Measurements from ENCODE around the gene UBALD1. TPM values are rescaled to one million over a fixed set of nuclear protein-coding genes. Genes with fewer than 3 reads are reported as not detected.

The UBALD1 gene
- total RNA-seq, 1 experiment from 2014 or later, result 58.4 TPM

DNA sequence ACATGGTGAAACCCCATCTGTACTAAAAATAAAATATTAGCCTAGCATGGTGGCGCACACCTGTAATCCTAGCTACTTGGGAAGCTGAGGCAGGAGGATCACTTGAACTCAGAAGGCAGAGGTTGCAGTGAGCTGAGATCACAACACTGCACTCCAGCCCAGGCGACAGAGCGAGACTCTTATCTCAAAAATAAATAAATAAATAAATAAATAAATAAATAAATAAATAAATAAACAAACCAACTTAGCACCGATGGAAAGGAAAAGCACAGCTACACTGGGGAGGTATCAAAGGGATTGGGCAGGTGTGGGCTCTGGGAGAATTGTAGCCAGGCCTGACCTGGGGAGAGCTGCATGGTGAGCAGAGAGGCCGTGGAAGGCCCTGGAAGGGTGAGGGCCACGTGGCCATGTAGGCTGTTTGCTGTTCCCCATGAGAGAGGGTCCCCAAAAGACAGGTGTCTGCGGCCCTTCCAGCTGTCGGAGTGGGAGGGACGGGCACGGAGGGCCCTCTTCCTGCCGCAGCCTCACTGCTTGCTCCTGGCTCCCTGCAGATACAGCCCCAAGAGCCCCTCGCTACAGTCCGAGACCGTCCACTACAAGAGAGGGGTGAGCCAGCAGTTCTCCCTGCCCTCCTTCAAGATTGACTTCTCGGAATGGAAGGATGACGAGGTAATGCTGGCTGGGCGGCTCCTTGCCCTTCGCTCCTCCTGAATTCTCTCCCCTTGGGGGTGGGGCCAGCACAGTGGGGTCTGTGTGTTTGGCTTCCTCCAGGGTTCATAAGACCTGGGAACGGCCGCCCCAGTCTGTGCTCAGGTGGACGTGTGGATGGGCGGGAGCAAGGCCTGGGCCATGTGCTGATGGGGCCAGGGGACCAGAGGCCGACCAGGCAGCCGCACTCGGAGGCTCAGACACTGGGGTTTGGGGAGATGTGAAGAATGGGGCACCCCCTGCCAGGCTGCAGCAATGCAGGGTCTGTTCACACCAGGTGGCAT is 42.3 kb upstream of the UBALD1 start:
- intact Hi-C loops (cut with micrococcal nuclease; ENCODE audit: unreplicated experiment), result no loop called here
- no peaks in the 10 kb centered on the region for H3K36me3 ChIP-seq (ENCODE audit: low read depth)
- no peaks in the 10 kb centered on the region for H3K9me2 ChIP-seq (ENCODE audit: insufficient read depth)
- DNase-seq, result no peak
- H3K27me3 ChIP-seq (ENCODE audit: insufficient read depth, low read depth), result no peaks in the 10 kb centered on the region
- H3K27ac ChIP-seq, result no peak overlapping the region
- H3K4me1 ChIP-seq (replicated peaks; ENCODE audit: insufficient read depth), result no peaks in the 10 kb centered on the region
- POLR2A ChIA-PET (ENCODE audit: unreplicated experiment), result no interaction called here
- H4K20me1 ChIP-seq (ENCODE audit: insufficient read depth), result no peaks in the 10 kb centered on the region
- CTCF ChIA-PET, result no interaction called here
- H3K4me3 ChIP-seq, result no peak overlapping the region
- no peak overlapping the region for H2AFZ ChIP-seq
- no TSS peak for BruUV-seq (replicated peaks)
- H3K79me2 ChIP-seq (ENCODE audit: low read depth), result no peaks in the 10 kb centered on the region
- H3F3A ChIP-seq (ENCODE audit: insufficient read depth, low read depth), result no peaks in the 10 kb centered on the region
- TF ChIP-seq, protein P1, sequence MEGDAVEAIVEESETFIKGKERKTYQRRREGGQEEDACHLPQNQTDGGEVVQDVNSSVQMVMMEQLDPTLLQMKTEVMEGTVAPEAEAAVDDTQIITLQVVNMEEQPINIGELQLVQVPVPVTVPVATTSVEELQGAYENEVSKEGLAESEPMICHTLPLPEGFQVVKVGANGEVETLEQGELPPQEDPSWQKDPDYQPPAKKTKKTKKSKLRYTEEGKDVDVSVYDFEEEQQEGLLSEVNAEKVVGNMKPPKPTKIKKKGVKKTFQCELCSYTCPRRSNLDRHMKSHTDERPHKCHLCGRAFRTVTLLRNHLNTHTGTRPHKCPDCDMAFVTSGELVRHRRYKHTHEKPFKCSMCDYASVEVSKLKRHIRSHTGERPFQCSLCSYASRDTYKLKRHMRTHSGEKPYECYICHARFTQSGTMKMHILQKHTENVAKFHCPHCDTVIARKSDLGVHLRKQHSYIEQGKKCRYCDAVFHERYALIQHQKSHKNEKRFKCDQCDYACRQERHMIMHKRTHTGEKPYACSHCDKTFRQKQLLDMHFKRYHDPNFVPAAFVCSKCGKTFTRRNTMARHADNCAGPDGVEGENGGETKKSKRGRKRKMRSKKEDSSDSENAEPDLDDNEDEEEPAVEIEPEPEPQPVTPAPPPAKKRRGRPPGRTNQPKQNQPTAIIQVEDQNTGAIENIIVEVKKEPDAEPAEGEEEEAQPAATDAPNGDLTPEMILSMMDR (conservative IDR thresholded peaks at IDR 0.05), result no peak
- TF ChIP-seq EZH2 (IDR thresholded peaks at IDR 0.05; ENCODE audit: low read depth), result no peak
- H3K4me2 ChIP-seq, result no peak overlapping the region
- H3K9me3 ChIP-seq (ENCODE audit: insufficient read depth, low read depth), result no peaks in the 10 kb centered on the region

DNA sequence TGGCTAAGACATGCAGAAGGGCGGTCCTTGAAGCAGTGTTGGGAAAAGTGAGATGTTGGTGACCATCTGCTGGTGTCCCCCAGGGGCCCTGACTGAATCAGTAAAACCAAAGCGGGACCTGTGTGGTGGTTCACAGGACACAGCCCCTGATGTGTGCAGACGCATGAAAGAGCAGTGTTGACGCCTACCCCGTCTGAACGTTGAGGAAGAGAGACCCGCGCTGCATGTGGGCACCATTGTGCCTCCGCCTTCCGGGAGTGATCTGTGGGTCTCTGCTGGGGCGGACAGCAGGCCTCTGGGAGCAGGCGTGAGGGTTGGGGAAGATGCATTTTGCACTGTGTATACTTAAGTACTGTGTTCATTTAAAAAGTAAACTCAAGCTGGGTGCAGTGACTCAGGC is 41.5 kb upstream of the UBALD1 start:
- Histone ChIP-seq H3K36me3 (ENCODE audit: low read depth) (no peaks in the 10 kb centered on the region), H2AFZ (no peak overlapping the region), H3K27me3 (ENCODE audit: insufficient read depth, low read depth) (no peaks in the 10 kb centered on the region), H3K4me3 (no peak overlapping the region), H4K20me1 (ENCODE audit: insufficient read depth) (no peaks in the 10 kb centered on the region), H3K27ac (no peak overlapping the region), H3F3A (ENCODE audit: insufficient read depth, low read depth) (no peaks in the 10 kb centered on the region), H3K9me3 (ENCODE audit: insufficient read depth, low read depth) (no peaks in the 10 kb centered on the region), H3K79me2 (ENCODE audit: low read depth) (no peaks in the 10 kb centered on the region), H3K4me1 (replicated peaks; ENCODE audit: insufficient read depth) (no peaks in the 10 kb centered on the region), H3K9me2 (ENCODE audit: insufficient read depth) (no peaks in the 10 kb centered on the region), H3K4me2 (no peak overlapping the region)
- intact Hi-C loops (cut with micrococcal nuclease; ENCODE audit: unreplicated experiment), result no loop called here
- TF ChIP-seq, protein P1 (conservative IDR thresholded peaks at IDR 0.05), result no peak
- TF ChIP-seq EZH2 (IDR thresholded peaks at IDR 0.05; ENCODE audit: low read depth), result no peak
- BruUV-seq (replicated peaks), result no TSS peak
- ChIA-PET POLR2A (ENCODE audit: unreplicated experiment) (no interaction called here), CTCF (no interaction called here)
- no peak for DNase-seq

DNA sequence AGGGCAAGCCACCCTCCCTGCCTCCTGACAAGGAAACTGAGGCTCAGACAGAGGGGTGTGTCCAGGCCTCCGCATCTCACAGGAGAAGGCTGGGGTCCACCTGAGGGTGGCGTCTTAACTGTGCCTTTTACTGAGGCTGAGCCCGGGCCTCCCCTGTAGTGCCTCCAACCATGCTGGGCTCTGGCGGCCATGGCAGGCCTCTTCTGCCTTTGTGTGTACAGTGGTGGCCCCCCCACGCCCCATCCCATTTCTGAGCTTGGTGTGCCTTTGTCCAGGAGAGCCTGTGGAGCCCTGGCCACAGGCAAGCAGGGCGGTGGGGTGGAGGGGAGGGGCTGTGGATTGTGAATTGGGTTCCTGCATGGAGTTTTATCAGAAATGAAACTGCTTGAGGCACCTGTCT is 41.1 kb upstream of the UBALD1 start:
- no peak overlapping the region for H3K4me3 ChIP-seq
- CTCF ChIA-PET, result no interaction called here
- no TSS peak for BruUV-seq (replicated peaks)
- POLR2A ChIA-PET (ENCODE audit: unreplicated experiment), result no interaction called here
- H3K79me2 ChIP-seq (ENCODE audit: low read depth), result no peaks in the 10 kb centered on the region
- no peak for DNase-seq
- H3K36me3 ChIP-seq (ENCODE audit: low read depth), result no peaks in the 10 kb centered on the region
- intact Hi-C loops (cut with micrococcal nuclease; ENCODE audit: unreplicated experiment), result no loop called here
- H3K27me3 ChIP-seq (ENCODE audit: insufficient read depth, low read depth), result no peaks in the 10 kb centered on the region
- no peaks in the 10 kb centered on the region for H4K20me1 ChIP-seq (ENCODE audit: insufficient read depth)
- TF ChIP-seq EZH2 (IDR thresholded peaks at IDR 0.05; ENCODE audit: low read depth), result no peak
- TF ChIP-seq, protein P1 (conservative IDR thresholded peaks at IDR 0.05), result no peak
- no peak overlapping the region for H3K4me2 ChIP-seq
- no peaks in the 10 kb centered on the region for H3K4me1 ChIP-seq (replicated peaks; ENCODE audit: insufficient read depth)
- H3K27ac ChIP-seq, result no peak overlapping the region
- no peaks in the 10 kb centered on the region for H3K9me2 ChIP-seq (ENCODE audit: insufficient read depth)
- no peaks in the 10 kb centered on the region for H3F3A ChIP-seq (ENCODE audit: insufficient read depth, low read depth)
- no peaks in the 10 kb centered on the region for H3K9me3 ChIP-seq (ENCODE audit: insufficient read depth, low read depth)
- H2AFZ ChIP-seq, result no peak overlapping the region

Data from PC-9 (cell line).